ENCODE data around the gene SIAH3.
A peak's percentile ranks its signal among the peaks of the same experiment; 100 is the strongest.
"Not testable (repeated sequence)": the region's sequence is repeated elsewhere in the genome, so short reads cannot be mapped to it uniquely, and the experiment has no call there.

SIAH3 gene, protein sequence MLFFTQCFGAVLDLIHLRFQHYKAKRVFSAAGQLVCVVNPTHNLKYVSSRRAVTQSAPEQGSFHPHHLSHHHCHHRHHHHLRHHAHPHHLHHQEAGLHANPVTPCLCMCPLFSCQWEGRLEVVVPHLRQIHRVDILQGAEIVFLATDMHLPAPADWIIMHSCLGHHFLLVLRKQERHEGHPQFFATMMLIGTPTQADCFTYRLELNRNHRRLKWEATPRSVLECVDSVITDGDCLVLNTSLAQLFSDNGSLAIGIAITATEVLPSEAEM

DNA sequence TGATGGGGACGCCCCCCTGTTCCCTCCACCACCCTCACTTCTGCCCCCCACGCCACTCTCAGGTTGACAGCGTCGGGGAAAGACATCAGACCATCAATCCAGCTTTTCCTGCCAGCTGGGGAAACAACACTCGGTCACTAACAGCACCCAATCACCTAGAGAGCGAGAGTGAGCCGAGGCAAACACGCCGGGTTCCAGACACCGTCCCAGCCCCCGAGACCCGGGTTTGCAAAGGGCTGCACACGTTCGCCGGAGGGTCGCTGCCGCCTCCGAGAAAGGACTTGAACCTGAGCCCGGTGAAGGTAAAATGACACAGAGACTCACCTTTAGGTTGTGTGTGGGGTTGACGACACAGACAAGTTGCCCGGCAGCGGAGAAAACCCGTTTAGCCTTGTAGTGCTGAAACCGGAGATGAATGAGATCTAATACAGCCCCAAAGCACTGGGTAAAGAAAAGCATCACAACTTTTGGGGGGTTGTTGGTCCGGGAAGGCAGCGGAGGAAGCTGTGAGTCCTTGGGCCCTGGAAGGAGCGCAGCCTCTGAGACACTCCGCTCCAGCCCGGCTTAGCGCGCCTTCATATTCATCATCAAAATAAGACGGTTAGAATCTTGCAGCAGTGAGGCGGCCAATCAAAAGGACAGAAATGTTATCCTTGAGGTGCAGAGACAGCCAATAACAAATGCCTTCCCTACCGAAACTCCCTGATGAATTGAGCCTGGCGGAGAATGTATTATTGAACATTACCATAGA, at the start of gene SIAH3:
Gene SIAH3 (minus strand): TSS at position 583 of the 751 bp plus-strand sequence. CDS start 124 bp downstream, at position 459.
- no peak for DNase-seq (ENCODE audit: low read depth)

DNA sequence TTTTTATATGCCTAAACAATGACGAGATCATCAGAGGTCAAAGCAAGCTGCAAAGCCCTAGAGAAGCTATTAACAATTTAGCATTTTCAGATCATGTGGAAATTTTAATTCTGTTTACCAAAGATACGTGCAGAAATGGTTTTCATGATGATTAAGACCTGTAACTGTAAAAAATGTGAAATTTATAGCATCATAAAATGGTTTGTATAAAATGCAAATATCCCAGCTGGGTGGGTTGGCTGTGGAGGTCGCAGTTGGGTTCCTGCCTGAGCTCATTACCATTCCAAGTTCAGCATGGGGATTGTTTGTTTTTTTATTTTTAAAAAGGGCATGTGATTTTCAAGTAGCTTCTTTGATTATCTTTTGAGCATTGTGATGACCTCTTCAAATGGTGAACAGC, 47.9 kb upstream of the SIAH3 start:
- DNase-seq (ENCODE audit: low read depth), result no peak

DNA sequence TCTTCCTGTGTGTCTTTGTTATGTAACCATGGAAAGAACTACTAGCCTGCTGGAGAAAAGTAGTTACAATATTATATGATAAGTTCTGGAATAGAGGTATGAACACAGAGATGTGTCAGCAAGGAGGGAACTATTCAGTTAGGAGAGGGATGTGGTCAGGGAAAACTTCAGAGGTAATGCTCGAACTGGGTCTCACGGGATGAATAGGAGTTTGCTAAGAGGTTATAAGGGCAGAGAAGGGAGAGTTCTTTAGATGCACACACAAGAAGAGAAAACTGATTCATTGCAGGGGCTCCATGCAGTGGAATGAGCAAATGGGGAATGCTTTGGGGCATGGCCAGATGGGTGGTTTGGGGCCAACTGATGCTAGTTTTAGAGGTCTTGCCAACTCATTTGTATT, 46.0 kb upstream of the SIAH3 start:
- no peak for DNase-seq (ENCODE audit: low read depth)

DNA sequence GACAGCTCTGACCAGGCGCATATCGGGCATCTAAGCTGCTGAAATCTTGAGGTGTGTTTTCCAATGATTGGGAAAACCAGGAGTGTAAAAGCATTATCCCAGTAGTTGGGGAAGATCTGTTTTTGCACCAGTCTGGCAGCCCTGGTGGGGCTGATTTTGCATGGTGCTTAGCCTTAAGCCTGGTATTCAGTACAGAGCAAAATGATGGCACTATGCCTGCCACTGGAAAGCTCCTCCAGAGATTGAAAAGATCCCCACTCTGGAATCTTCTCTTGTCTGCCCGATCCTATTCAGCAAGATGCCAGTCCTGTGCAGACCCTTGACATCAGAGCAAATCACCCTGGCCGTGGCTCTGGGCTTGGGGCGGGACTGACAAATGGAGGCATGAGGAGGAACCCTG, 44.7 kb upstream of the SIAH3 start:
- DNase-seq (ENCODE audit: low read depth), result no peak

DNA sequence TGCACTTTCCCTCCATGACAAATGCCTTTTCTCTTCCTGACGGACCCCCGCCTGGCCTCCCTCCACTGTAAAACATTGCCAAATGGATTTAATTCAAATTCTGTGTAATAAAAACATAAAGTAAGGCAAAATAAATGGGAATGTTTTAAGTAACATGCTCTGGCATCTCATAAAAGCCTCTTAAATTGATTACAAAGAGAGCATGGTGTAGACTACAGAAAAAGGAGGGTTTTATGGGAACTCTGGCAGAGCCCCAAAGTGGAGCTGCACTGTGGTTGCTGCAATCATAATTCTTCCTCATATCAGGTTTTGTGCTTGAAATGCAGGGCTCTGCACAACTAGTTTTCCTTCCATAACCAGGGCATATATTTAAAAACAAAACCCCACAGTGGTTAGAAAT, 44.3 kb upstream of the SIAH3 start:
- no peak for DNase-seq (ENCODE audit: low read depth)

DNA sequence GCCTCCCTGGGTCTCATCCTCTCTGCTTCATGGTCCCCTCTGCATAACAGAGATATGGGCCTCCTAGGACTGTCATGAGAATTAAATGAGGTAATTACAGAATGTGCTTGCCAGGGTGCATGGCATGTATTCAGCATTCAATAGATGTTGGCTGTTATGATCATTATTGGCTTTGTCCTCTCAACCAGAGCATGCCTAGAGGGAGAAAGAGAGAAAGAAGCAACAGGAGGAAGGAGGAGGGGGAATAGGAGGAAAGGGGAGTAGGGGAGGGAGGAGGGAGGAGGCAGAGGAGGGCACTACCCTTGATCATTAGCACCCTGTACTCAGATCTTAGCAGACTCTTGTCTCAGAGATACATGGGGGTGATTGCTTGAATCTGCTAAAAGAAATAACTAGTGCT, 41.0 kb upstream of the SIAH3 start:
- DNase-seq (ENCODE audit: low read depth), result no peak

DNA sequence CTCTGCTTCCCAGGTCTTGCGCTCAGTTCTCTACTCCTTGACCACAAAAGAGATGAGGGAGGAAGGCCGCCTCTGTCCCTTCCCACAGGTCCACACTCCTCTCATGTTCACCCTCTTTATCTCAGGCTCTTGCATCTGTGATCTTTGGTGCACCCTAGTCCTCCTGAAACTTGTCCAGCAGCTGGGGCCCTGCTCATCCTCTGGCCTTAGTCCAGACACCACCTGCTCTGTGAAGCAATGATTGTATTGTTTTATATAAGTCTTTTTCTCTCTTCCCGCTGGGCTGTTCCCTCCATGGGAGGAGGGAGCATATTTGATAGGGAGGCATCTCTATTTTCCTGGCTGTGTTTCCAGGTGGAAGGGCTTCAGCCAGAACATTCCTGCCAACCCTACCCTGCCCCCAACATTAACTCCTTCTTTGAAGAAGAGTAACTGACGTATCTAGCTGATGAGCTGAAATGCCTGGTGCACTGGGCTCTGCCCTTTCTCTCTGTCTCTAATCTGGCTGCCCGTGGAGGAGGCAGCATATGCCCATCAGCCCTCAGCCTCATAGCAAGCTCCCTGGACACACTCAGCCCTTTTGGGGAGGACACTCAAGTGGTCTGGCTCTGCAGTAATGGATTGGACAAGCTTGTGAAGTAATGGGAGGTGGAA, 38.2 kb upstream of the SIAH3 start:
- no peak for DNase-seq (ENCODE audit: low read depth)

DNA sequence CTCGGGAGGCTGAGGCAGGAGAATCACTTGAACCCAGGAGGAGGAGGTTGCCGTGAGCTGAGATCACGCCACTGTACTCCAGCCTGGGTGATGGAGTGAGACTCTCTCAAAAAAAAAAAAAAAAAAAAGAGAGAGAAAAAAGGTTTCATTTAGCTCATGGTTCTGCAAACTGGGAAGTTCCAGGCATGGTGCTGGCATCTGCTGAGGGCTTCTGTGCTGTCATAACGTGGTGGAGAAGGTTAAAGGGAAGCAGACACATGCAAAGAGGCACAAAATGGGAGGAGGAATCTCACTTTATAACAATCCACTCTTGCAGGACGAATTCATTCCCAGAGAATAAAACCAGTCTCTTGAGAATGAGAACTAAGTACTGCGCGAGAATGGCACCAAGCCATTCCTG, 34.9 kb upstream of the SIAH3 start:
- DNase-seq (ENCODE audit: low read depth), result no peak

DNA sequence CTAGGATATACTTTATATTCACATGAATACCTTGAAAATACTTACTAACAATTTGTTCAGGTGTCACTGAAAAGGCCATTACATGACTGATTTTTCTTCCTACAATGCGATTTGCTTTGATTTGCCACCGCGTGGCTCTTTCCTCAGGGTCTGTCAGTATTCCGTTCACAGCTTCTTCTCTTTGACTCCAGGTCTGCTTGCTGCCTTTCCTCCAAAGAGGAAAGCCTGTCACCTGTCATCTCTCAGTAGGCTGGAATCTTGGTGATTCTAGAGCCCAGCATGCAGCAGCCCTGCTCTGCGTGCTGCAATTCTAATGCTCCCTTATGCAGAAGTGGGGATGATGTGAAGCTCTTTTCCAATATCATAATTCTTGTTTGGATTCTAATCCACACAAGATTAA, 33.6 kb upstream of the SIAH3 start:
- DNase-seq (ENCODE audit: low read depth), result no peak

DNA sequence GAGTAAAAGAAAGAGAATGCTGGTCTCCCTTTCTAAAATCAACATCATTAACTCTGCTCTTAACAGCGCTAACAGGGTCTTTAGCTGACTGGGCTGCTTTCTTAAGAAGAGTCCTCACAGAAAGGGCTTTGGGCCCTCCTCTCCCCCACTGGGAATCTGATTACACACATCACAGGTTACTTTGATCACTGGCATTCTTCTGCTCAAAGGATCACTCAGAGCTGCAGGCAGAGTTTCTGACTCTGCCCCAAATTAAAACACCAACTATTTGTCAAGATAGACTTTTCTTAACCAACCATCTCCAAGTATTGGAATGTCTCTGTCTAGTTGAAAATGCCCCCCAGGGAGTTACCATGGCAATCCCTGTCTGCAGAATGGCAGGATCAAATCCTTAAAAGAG, 31.1 kb upstream of the SIAH3 start:
- DNase-seq (ENCODE audit: low read depth), result no peak

DNA sequence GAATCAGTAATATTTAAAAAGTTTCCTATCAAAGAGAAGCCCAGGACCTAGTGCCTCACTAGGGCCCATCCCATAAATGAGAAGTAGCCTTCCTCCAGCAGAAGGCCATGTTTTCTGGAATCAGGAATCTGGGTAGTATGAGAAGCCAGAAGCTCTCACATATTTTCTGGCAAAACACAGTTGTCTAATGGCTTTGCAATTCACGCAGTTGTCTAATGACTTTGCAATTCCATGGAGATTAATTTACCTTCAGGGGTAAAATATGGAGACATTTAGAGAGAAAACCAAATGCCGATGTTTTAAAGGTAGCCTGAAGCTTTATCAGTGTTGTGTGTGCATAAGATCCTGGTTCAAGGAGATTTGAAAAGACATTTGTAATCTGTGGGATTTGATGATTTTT, 29.8 kb upstream of the SIAH3 start:
- no peak for DNase-seq (ENCODE audit: low read depth)

DNA sequence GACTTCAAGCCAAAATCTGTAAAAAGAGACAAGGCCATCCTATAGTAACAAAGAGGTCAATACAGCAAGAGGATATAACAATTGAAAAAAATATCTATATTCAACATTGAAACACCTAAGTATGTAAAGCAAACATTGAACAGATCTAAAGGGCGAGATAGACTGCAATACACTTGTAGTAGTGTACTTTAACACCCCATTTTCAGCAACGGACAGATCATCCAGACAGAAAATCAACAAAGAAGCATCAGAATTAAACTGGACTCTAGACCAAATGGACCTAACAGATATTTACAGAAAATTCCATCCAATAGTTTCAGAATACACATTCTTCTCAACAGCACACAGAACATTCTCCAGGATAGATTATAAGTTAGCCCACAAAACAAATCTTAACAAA, 28.7 kb upstream of the SIAH3 start:
- no peak for DNase-seq (ENCODE audit: low read depth)

DNA sequence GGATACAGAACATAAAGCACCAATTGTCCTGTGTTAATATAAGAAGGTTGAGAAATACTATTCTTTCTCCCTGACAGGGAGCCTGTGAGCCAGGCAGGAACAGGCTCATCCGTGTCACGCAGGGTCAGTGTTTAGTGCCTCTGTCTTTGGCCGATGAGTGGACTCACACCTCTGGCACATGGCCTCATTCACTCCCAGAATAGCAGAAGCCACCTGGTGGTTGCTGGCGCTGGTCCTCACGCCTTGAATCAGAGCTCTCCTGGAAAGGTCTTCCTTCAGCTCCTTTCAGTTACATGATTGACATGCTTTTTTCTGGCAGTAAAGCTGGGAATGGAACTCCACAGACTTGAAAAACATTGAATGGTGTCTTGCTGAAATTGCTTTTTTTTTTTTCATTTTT, 28.1 kb upstream of the SIAH3 start:
- no peak for DNase-seq (ENCODE audit: low read depth)

DNA sequence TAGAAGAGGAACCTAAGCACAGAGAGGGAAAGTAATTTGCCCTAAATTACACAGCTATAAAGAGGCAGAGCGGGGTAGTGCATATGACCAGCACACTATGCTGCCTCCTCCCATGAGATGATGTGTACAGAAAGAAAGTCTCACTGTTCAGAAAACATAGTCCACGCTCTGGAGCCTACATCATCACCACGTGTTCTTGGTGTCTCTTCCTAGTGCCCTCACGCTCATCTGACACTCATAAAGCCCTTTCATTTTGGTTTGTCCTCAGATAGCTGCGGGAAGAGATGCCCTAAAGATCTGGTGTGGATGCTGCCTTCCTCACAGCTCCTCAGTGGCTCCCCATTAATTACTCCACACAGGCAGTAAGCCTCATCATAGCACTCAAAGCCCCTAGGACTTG, 27.4 kb upstream of the SIAH3 start:
- no peak for DNase-seq (ENCODE audit: low read depth)

DNA sequence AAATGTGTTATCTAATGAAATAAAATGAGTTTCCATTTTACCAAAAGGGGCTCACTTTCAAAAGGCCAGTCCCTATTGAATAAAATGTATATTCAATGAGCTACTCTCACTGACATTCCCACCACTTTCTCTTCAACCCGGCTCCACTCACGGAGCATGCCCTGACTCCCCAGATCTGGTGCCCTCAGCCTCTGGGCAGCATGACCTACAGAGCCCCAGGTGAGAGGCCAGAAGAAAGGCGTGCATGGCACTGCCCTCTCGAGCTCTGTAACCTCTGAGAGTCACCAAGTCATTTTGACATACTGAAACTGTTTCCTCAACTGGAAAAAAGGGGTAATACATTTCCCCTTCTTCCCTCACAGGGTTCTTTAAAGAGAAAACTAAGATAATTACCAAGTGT, 25.2 kb upstream of the SIAH3 start:
- no peak for DNase-seq (ENCODE audit: low read depth)

DNA sequence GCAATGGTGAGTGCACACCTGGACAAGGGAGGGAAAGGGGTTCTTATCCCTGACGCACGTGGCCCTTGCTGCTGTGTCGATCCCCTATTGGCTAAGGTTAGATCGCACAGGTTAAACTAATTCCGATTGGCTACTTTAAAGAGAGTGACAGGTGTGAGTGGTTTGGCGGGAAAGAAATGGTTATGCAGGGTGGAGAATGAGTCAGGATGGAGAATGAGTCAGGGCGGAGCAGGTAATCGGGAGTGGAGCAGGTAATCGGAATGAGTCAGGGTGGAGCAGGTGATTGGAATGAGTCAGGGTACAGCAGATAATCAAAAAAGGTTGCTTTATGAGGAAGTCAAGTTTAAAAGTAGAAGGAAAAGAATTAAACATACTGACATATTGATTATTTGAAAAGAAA, 24.4 kb upstream of the SIAH3 start:
- no peak for DNase-seq (ENCODE audit: low read depth)

DNA sequence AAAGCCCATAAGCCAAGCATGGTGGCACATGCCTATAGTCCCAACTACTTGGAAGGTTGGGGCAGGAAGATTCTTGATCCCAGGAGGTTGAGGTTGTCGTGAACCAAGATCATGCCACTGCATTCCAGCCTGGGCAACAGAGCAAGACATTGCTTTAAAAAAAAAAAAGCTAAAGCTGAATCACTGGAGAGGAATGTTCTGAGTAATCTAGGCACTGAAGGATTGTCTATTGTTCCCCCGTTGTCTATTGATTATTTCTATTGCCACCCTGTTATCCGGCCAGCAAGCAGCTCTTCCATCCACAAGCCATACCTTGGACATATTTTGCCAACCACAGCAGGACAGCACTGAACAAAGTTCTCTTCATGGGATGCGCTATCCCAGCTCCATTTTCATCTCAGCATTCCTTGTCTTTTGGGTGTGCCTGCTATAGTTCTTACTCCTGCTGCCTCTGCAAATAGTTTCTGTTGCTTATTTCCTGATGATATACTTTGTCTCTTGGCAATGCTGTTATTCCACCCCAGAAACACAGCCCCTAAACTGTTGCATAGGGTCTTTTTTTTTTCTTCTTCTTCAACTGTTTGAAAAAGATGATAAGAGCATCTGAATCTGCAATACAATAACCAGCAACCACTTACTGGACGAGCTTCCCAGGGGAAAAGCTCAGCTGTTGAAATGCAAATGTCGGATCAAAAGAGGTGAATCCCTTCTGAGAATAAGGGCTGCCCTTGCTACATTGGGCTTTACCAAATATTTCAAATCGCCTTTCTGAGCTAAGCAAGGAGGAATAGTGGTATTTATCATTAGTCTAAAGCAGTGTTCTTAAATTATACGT, 22.2 kb upstream of the SIAH3 start:
- DNase-seq (ENCODE audit: low read depth), result peak; percentile 27

DNA sequence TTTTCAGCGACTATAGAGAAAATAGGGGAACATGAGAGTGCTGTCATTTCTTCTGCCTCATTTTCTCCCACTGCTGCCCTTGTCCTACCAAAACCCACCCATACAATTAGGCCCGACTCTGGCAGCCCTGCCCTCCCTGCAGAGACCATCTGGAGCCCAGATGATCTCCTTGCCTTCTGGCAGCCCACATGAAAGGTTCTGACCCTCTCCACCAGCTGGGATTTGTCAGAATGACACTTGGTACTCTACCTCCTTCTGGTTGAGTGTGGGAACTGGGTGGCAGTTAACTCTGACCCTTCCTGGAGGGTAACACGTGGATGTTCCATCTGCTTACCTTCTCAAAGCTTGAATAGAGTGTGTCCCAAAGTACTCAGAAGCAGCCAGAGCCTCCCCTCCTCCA, 21.0 kb upstream of the SIAH3 start:
- no peak for DNase-seq (ENCODE audit: low read depth)

DNA sequence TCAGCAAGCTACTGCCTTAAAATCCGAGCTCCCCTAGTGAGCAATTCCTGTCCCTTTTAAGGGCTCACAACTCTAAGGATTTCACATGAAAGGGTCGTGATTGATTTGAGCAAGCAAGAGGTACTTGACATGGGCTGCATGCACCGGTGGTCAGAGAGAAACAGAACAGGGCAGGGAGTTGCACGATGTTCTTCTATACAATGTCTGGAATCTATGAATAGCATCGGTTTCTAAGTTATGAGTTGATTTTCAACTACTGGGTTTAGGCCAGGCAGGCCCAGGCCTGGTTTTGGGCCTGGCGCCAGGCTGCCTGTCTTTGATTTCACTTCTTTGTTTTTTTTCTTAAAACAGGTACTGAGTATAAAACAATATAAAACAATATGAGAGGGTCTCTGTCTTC, 19.6 kb upstream of the SIAH3 start:
- not testable (repeated sequence) for DNase-seq (ENCODE audit: low read depth)

DNA sequence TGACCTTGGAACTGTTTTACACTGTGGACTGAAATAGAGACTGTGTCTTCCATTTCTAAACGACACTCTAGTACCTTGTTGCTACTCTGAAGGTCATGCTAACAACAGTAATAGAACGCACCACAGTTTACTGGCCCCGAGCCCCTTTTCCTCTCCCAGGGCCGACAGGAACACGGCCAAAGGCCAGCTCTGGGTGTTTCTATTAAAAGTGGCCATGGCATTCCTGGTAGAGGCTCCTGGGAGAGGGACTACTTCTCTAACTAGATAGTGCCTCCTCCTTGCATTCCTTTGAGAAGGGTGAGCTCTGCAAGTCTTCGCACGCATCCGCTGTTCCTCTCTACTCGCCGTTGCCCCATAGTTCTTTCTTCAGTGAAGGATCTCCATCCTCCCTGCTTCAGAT, 18.7 kb upstream of the SIAH3 start:
- no peak for DNase-seq (ENCODE audit: low read depth)

DNA sequence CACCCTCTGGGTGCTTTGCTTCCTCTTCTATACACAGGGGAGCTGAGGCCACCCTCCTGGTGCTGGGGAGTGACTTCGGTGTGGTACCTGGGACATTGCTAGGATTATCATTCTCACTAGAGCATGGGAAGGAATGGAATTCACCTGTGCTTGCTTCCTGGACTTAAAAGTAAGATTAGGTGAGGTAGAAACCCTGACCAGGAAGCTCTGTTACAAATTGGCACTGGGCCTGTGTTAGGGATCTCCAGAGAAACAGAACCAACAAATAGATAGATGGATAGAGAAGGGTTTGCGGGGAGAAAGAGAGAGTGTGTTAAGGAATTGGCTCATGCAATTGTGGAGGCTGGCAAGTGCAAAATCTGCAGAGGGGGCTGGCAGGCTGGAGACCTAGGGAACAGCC, 13.9 kb upstream of the SIAH3 start:
- no peak for DNase-seq (ENCODE audit: low read depth)
